ENCODE measurements around the gene LDLRAD4. TPM values are rescaled to one million over a fixed set of nuclear protein-coding genes. Genes with fewer than 3 reads are reported as not detected.

The LDLRAD4 gene
- total and polyA plus RNA-seq, 2 experiments from 2014 or later = 0.73 to 1.9 TPM

DNA sequence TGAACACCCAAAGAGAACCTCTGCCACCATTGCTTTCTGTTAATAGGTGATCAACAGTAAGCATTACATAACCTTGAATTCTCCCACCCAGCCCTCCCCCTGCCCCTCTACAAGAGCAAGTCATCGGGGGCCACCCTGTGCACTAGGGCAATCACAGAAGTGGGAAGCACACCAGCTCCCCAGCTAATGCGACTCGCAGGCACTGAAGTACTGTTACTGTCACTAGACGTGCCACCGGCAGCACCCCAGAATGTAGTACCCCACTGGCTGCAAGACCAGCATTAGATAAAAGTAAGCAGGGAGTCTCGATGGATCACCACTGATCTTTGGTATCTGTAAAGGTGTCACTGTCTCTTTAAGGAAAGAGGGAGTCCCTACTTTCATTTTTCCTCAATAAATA lies 340.2 kb downstream of the LDLRAD4 start:
- Histone ChIP-seq H2AFZ (no peak overlapping the region), H3K27me3 (ENCODE audit: insufficient read depth) (no peaks in the 10 kb centered on the region), H3K79me2 (replicated peaks; ENCODE audit: insufficient read depth) (no peaks in the 10 kb centered on the region), H3K9me2 (ENCODE audit: insufficient read depth) (no peaks in the 10 kb centered on the region), H3K4me2 (no peak overlapping the region), H3F3A (replicated peaks; ENCODE audit: low read depth) (no peaks in the 10 kb centered on the region), H3K36me3 (ENCODE audit: insufficient read depth) (no peaks in the 10 kb centered on the region), H3K4me3 (no peak overlapping the region), H3K4me1 (ENCODE audit: insufficient read depth) (no peaks in the 10 kb centered on the region; the same call in 1 of the 2 replicates), H3K27ac (ENCODE audit: low read depth) (no peak overlapping the region), H4K20me1 (replicated peaks; ENCODE audit: insufficient read depth) (no peaks in the 10 kb centered on the region)
- Mint-ChIP-seq H3K4me1 (peaks cover 6% of the 10 kb centered on the region; the same call in 2 of the 3 replicates), H3K36me3 (ENCODE audit: low read depth) (no peaks in the 10 kb centered on the region), H3K27me3 (ENCODE audit: insufficient read depth, low read depth, poor library complexity) (peaks cover 2% of the 10 kb centered on the region), H3K27ac (no peak overlapping the region), H3K9me3 (no peaks in the 10 kb centered on the region), H3K4me3 (no peak overlapping the region)
- no peak for DNase-seq (ENCODE audit: low spot score)
- no peak for TF ChIP-seq ZNF331 (CRISPR knock-in tag; IDR thresholded peaks at IDR 0.05; ENCODE audit: low read depth)
- no peak for TF ChIP-seq EZH2phosphoT487 (IDR thresholded peaks at IDR 0.05; ENCODE audit: unreplicated experiment)
- TF ChIP-seq, protein P1, sequence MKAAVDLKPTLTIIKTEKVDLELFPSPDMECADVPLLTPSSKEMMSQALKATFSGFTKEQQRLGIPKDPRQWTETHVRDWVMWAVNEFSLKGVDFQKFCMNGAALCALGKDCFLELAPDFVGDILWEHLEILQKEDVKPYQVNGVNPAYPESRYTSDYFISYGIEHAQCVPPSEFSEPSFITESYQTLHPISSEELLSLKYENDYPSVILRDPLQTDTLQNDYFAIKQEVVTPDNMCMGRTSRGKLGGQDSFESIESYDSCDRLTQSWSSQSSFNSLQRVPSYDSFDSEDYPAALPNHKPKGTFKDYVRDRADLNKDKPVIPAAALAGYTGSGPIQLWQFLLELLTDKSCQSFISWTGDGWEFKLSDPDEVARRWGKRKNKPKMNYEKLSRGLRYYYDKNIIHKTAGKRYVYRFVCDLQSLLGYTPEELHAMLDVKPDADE (IDR thresholded peaks at IDR 0.05) = no peak
- TF ChIP-seq, protein P2, sequence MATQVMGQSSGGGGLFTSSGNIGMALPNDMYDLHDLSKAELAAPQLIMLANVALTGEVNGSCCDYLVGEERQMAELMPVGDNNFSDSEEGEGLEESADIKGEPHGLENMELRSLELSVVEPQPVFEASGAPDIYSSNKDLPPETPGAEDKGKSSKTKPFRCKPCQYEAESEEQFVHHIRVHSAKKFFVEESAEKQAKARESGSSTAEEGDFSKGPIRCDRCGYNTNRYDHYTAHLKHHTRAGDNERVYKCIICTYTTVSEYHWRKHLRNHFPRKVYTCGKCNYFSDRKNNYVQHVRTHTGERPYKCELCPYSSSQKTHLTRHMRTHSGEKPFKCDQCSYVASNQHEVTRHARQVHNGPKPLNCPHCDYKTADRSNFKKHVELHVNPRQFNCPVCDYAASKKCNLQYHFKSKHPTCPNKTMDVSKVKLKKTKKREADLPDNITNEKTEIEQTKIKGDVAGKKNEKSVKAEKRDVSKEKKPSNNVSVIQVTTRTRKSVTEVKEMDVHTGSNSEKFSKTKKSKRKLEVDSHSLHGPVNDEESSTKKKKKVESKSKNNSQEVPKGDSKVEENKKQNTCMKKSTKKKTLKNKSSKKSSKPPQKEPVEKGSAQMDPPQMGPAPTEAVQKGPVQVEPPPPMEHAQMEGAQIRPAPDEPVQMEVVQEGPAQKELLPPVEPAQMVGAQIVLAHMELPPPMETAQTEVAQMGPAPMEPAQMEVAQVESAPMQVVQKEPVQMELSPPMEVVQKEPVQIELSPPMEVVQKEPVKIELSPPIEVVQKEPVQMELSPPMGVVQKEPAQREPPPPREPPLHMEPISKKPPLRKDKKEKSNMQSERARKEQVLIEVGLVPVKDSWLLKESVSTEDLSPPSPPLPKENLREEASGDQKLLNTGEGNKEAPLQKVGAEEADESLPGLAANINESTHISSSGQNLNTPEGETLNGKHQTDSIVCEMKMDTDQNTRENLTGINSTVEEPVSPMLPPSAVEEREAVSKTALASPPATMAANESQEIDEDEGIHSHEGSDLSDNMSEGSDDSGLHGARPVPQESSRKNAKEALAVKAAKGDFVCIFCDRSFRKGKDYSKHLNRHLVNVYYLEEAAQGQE (IDR thresholded peaks at IDR 0.05; ENCODE audit: unreplicated experiment) = no peak
- TF ChIP-seq ZNF114 (CRISPR knock-in tag; IDR thresholded peaks at IDR 0.05) = no peak
- no peak for TF ChIP-seq POLR2AphosphoS5 (IDR thresholded peaks at IDR 0.05; ENCODE audit: low read depth)
- ATAC-seq = no peak

DNA sequence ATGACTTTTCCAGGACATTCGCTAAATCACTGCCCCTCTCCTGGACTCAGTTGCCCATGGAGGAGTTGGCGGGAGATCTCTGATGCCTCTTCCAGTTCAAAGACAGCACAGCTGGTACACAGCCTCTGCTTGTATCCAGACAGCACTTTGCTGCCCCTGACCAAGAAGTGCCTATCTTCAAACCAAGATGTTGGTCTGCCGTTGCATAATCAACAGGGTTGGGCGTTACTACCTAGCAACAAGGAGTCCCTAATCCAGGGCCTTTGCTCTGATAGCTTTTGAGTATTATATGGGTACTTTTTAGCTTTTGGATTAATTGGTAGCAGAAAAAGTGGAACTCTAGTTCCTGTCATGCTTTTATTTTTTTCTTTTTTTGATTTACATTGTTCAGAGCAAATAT lies 341.2 kb downstream of the LDLRAD4 start:
- no peaks in the 10 kb centered on the region for H3K9me2 ChIP-seq (ENCODE audit: insufficient read depth)
- H3K4me2 ChIP-seq = no peak overlapping the region
- H4K20me1 ChIP-seq (replicated peaks; ENCODE audit: insufficient read depth) = no peaks in the 10 kb centered on the region
- Mint-ChIP-seq H3K4me1 (peaks cover 6% of the 10 kb centered on the region; the same call in 2 of the 3 replicates), H3K9me3 (no peaks in the 10 kb centered on the region), H3K36me3 (ENCODE audit: low read depth) (no peaks in the 10 kb centered on the region), H3K27me3 (ENCODE audit: insufficient read depth, low read depth, poor library complexity) (peaks cover 2% of the 10 kb centered on the region), H3K27ac (no peak overlapping the region), H3K4me3 (no peak overlapping the region)
- H3K27ac ChIP-seq (ENCODE audit: low read depth) = no peak overlapping the region
- H3F3A ChIP-seq (replicated peaks; ENCODE audit: low read depth) = no peaks in the 10 kb centered on the region
- no peaks in the 10 kb centered on the region for H3K36me3 ChIP-seq (ENCODE audit: insufficient read depth)
- no peaks in the 10 kb centered on the region; the same call in 1 of the 2 replicates for H3K4me1 ChIP-seq (ENCODE audit: insufficient read depth)
- DNase-seq (ENCODE audit: low spot score) = no peak
- no peak overlapping the region for H3K4me3 ChIP-seq
- no peaks in the 10 kb centered on the region for H3K79me2 ChIP-seq (replicated peaks; ENCODE audit: insufficient read depth)
- no peak for ATAC-seq
- no peak overlapping the region for H2AFZ ChIP-seq
- no peaks in the 10 kb centered on the region for H3K27me3 ChIP-seq (ENCODE audit: insufficient read depth)
- no peak for TF ChIP-seq EZH2 (IDR thresholded peaks at IDR 0.05; ENCODE audit: low read depth, unreplicated experiment)
- TF ChIP-seq, protein P1 (IDR thresholded peaks at IDR 0.05) = no peak
- no peak for TF ChIP-seq EZH2phosphoT487 (IDR thresholded peaks at IDR 0.05; ENCODE audit: unreplicated experiment)
- TF ChIP-seq, protein P2 (IDR thresholded peaks at IDR 0.05; ENCODE audit: unreplicated experiment) = no peak

Measured in GM23338 (cell line).